Ishikawa (cell line): ENCODE measurements around the gene COPA.

ENCODE experiments used
- EGR1 ChIP-seq: IDR thresholded peaks from 2 replicates; pipeline ENCODE4 v1.6.1; 2012
- TAF1 ChIP-seq: IDR thresholded peaks from 2 replicates; pipeline ENCODE4 v1.6.1; 2012; ENCODE audit warnings: low read depth, mild to moderate bottlenecking

DNA sequence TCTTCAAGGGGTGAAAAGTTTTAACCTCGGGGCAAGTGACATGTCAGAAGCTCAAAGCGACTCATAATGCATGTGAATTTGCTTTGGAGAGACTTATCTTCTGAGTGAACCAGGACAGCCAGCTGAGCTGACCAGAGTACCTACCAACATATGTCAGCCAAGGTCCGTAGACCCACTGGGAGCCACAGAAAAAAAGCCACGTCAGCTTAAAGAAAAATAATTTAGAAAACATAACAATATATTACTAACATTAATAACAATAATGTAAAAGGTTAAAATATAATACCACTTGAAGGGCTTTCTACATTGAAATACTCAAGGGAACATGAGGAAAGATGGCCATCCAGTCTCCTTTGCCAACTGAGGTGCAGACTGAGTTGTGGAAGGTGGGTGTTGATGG, 65.1 kb downstream of the COPA start:
- TF ChIP-seq TAF1 (no peak), EGR1 (no peak)
